Stimulated activated CD8-positive, alpha-beta memory T cell treated with anti-CD3 and anti-CD28 coated beads, Interleukin-12 subunit alpha, Interleukin-12 subunit beta, amount 100 ng/mL, for 24 hours (primary cell): ENCODE results near the gene DNAAF5.
"Not testable (repeated sequence)": the region's sequence is repeated elsewhere in the genome, so short reads cannot be mapped to it uniquely, and the experiment has no call there.

Source experiments
- DNase-seq: peaks from one replicate; pipeline ENCODE4 v3.0.0-alpha.2; 2020; ENCODE audit errors: extremely low read depth

Gene DNAAF5

DNA sequence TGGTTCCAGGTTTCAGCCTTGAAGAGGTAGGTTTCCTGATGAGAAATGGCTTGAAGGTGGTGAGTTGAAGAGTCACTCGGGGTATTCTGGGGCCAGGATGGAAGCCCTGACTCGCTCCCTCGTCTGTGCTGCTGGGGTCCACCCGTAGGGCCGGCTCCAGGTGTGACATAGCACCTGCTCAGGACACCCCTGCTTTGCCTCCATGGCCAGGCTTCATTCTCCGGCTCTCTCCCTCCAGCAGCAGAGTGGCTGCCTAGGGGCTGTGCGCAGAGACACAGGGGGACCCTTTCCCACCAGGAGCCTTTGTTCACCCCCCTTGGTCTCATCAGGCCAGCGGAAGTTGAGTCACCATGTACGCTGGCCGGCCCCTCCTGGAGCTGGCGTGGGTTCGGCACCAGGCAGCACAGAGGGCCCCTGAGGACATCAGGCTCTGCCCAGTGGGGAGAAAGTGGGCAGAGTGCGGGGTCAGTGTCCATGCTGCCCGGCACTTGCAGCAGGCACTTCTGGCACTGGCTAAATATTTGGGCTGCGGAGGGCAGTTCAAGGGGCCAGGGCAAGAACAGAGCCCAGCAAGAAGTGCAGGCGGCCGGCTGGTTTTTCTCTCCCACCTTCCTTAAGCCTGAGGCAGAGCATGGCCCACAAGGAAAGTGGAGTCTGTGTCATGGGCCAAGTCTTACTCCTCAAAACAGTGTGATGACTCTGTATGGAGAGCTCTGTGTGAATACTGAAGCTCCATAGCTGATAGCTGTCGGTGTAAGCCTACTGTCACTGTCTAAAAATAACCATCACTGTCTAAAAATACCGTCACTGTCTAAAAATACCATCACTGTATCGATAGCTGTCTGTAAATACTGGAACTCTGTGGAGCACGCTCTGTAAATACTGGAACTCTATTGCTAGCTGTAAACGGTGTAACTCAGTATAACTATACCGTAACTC lies 4.3 kb downstream of the DNAAF5 start:
- no peak for DNase-seq

DNA sequence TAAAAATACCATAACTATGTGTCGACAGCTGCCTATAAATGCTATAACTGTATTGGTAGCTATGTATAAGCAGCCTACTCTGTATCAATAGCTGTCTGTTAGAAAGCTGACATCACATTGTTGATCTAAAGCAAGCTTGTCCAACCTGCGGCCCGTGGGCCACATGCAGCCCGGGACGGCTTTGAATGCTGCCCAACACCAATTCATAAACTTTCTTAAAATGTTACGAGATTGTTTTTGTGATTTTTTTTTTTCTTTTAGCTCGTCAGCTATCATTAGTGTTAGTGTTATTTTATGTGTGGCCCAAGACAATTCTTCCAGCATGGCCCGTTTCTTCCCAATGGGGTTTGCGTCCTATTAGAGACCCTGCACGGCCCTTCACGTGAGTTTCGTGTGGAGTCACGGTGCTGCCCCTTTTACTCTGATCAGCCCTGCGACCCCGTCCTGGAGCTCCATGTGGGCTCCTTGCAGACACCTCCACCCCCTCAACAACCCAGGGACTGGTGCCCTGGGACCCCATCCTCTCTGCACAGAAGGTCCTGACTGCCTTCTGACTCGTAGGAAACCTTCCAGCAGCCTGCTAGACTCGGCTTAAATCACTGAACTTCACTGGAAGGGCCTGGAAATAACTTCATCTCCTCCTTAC lies 5.1 kb downstream of the DNAAF5 start:
- no peak for DNase-seq

DNA sequence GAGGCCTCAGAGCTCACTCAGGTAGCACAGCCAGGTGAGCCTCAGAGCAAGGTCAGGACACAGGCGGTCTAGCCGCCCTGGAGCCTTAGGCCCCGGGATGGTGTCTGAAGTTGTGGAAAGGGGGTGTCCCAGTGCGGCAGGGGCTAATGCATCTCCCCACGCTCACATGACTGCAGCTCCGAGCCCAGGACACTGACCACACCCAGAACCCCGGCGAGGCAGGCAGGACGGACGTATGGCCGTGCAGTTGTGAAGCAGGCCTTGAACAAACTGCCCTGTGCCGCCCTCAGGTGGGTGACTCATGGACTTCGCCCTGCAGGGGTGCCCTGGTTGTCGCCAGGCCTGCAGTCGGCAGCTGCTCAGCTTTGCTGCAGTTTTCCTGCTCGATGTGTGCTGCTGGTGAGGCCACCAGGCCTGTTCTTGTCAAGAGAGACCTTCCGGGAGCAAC lies 5.6 kb downstream of the DNAAF5 start:
- DNase-seq, result no peak

DNA sequence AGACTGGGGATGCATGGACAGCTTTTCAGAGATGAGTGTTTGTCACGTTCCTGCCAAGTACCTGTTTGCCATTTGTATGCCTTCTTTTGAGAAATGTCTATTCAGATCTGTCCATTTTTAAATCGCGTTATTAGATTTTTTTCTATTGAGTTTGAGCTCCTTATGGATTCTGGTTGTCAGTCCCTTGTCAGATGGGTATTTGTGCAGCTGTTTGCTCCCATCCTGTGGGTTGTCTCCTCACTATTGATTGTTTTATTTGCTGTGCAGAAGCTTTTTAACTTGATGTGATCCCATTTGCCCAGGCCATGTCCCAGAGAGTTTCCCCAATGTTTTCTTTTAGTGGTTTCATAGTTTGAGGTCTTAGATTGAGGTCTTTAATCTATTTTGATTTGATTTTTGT lies 6.1 kb downstream of the DNAAF5 start:
- DNase-seq, result no peak

DNA sequence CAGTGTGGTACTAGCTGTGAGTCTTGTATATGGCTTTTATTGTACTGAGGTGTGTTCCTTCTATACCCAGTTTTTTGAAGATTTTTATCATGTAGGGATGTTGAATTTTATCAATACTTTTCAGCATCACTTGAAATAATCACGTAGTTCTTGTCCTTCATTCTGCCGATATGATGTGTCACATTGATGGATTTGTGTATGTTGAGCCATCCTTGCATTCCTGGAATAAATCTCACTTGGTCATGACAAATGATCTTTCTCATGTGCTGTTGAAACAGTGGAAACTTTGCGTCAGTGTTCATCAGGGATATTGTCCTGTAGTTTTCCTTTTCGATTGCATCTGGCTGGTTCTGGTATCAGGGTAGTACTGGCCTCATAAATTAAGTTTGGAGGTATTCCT lies 7.7 kb downstream of the DNAAF5 start:
- no peak for DNase-seq

DNA sequence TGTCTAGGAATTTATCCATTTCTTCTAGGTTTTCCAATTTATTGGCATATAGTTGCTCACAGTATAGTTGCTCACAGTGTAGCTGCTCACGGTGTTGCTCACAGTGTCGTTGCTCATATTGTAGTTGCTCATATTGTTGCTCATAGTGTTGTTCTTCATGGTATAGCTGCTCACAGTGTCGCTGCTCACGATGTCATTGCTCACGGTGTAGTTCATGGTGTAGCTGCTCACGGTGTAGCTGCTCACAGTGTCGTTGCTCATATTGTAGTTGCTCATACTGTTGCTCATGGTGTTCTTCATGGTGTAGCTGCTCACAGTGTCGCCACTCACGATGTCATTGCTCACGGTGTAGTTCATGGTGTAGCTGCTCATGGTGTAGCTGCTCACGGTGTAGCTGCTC lies 8.3 kb downstream of the DNAAF5 start:
- DNase-seq, result no peak

DNA sequence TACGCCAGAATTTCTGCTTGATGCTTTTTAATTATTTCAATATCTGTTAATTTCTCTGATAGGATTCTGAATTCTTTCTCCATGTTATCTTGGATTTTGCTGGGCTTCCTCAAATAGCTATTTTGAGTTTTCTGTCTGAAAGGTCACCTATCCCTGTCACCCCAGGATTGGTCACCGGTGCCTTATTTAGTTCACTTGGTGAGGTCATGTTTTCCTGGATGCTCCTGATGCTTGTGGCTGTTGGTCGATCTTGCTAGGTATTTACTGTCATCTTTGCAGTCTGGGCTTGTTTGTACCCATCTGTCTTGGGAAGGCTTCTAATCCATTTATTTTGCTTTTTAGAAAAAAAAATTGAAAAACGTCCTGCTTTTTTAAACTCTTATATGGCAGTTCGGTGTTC lies 11.7 kb downstream of the DNAAF5 start:
- DNase-seq, result no peak

DNA sequence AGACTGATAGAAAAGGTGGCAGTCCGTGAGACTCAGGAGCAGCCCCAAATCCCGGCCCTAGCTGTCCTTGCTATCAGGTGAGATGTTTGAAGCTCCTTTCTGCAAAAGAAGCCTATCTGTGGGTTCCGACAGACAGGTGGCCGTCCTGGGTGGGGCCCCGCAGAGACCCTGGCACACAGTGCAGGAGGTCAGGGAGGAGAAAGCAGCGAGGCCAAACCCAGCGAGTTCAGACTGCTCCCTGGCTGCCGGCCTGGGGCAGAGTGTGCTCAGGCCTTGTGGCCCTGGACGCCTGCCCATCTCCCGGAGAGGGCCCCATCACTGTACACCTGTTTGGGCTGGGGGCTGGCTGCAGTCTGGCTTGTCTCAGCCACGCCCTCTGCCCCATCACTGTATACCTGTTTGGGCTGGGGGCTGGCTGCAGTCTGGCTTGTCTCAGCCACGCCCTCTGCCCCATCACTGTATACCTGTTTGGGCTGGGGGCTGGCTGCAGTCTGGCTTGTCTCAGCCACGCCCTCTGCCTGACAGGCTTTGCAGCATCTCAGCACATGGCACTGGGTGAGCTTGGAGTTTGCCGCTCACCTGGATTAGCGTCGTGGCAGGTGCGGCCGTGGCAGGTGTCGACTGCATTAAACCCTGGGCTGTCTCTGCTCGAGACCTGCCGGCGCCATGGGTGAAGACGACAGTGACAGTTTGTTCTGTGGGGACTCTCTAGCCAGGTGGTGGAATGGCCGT lies 12.4 kb downstream of the DNAAF5 start:
- DNase-seq, result no peak

DNA sequence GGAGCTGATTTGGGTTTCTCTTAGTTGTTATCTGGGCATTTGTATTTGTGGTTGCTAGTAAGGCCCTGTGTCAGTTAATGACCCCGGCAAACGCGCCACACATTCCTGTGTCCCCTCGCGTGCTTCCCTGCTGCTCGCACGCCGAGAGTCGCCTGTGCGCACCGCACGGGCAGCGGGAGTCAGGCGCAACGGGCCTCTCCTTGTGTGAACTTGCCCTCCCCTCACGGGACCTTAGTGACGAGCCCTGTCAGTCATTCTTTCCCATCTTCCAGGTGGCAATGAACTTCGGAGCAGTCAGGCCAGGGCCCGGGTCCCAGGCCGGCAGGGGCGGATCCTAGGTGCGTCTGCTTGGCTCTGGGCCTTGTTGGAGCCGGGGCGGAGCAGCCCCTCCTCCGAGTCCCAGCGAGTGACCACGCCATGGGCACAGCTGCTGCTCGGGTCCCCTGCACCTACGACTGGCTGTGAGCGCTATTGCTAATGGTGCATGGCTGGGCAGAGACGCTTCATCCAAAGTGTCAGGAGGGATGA lies 13.0 kb downstream of the DNAAF5 start:
- DNase-seq, result no peak

DNA sequence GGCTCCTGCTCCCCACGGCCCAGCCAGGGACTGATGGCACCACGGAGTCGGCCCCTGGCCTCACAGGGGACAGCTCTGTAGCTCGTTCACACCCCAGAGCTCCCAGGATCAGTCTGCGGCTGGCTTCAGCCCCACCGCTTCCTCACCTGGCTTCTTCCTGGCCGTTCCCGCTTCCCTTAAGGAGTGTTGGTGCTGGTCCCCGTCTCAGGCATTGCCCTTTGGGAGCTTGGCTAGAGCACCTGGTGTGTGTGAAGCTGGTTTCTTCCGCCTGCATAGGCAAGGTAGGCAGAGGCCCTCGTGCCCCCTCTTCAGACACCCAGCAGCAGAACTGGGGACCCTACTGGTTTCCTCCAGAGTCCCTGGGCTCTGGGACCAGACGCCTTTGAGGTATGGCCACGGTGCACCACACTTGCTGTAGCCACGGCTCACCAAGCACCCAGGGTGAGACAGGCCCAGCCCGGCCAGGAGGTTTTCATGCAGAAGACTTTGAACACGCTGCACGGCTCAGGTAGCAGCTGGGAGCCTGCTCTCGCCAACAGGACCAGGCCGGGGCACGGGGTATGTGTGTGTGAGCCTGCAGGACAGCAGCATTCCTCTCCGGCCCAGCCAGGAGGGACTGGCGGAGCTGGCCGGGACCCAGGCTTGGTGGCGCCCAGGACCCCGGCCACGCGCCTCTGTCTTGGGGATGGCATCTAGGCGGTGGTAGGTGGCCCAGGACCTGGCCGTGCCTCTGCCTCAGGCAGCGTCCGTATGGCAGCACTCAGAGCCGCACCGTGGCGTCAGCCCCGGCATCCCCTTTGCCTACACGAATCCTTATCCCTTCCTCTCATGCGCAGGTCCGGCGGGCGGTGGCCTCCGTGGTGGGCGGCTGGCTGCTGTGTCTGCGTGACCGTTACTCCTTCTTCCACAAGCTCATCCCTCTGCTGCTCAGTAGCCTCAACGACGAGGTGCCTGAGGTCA lies 13.8 kb downstream of the DNAAF5 start:
- DNase-seq, result no peak

DNA sequence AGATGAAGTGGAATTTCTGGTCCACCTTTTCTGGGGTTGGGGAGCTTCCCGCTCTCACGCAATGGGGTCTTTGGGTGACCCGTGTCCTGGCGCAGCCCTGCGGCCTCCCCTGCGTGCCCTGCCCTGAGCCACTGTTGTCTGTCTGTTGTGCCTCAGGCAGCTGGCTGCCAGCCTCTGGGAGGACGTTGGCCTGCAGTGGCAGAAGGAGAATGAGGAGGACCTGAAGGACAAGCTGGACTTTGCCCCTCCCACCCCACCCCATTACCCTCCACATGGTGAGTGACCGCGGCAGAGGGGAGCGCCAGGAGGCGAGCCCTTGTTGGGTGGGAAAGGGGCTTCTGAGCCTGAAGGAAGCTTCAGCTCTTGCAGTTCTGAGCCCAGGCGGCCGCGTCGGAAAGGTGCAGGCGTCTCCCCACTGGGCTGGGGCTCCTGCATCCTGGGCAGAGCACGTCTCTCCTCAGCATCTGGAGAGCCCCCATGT lies 14.7 kb downstream of the DNAAF5 start:
- DNase-seq, result no peak

DNA sequence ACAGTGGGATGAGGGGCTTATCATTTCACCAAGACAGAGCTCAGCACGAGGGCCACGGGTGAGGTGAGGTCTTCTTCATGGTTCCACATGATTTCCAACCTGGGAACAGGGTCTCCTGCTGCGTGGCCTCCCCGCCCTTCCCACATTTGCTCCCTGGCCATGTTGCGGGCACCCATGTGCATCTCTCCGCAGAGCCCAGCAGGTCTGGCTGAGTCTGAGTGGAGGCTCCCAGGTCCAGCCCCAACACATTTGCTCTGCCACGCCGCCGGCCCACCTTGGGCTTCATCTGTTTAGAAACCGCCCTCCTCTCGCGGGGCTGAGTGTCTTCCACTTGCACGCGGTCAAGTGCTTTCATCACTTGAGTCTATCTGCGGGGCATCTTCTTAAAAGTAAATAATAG lies 15.4 kb downstream of the DNAAF5 start:
- no peak for DNase-seq

DNA sequence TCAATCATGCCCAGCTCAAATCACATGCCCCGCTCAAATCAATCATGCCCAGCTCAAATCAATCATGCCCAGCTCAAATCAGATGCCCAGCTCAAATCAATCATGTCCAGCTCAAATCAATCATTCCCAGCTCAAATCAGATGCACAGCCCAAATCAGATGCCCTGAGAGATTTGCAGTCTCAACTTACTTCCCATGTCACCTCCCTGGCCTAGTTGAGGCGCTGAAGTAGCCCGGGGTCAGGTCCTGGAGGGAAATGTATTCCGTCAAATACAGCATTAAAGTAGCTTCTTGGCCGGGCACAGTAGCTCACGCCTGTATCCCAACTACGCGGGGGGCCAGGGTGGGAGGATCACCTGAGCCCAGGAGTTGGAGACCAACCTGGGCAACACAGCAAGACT lies 16.3 kb downstream of the DNAAF5 start:
- DNase-seq, result no peak

DNA sequence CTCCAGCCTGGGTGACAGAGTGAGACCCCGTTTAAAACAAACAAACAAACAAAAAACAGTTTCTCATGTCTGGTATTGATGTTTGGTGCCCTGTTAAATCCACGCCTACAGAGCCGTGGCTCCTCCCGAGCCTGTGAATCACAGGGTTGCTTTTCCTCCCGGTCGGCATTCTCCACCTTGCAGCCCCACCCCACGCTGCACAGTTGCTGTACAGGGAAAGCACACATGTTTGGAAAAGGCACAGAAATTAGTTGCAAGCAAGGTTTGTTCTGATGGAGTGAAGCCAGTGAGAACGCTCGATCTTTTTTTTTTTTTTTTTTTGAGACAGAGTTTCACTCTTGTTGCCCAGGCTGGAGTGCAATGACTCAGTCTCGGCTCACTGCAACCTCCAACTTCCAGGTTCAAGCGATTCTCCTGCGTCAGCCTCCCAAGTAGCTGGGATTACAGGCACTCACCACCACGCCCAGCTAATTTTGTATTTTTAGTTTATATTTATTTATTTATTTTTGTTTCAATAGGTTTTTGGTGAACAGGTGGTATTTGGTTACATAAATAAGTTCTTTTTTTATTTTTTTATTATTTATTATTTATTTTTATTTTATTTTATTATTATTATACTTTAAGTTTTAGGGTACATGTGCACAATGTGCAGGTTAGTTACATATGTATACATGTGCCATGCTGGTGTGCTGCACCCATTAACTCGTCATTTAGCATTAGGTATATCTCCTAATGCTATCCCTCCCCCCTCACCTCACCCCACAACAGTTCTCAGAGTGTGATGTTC lies 17.0 kb downstream of the DNAAF5 start:
- DNase-seq, result not testable (repeated sequence)

DNA sequence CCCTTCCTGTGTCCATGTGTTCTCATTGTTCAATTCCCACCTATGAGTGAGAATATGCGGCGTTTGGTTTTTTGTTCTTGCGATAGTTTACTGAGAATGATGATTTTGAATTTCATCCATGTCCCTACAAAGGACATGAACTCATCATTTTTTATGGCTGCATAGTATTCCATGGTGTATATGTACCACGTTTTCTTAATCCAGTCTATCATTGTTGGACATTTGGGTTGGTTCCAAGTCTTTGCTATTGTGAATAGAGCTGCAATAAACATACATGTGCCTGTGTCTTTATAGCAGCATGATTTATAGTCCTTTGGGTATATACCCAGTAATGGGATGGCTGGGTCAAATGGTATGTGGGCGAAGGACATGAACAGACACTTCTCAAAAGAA lies 17.6 kb downstream of the DNAAF5 start:
- not testable (repeated sequence) for DNase-seq

DNA sequence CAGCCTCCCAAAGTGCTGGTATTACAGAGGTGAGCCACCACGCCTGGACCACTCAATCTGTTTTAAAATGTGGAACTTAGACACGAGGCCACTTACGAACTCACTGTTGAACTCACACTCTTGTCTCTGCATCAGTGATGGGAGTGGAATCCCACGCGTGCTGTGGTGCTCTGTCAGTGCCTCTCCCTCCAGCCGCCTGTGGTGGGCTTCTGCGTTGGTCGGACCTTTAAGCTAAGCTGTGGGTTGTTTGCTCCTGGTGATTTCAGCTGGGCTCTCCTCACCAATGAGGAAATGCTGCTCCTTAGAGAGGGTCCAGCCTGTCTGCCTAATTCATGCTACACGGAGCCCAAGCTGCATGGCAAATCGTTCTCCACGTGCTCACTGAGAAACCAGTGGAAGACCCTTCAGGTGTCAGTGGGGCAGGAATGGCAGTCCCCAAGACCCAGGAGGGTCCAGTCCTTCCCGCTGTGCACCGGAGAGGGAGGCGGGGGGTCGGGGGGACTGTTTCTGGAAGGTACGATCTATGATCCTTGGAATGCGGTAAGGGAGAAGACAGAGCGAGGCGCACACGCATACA lies 18.4 kb downstream of the DNAAF5 start:
- DNase-seq, result no peak

DNA sequence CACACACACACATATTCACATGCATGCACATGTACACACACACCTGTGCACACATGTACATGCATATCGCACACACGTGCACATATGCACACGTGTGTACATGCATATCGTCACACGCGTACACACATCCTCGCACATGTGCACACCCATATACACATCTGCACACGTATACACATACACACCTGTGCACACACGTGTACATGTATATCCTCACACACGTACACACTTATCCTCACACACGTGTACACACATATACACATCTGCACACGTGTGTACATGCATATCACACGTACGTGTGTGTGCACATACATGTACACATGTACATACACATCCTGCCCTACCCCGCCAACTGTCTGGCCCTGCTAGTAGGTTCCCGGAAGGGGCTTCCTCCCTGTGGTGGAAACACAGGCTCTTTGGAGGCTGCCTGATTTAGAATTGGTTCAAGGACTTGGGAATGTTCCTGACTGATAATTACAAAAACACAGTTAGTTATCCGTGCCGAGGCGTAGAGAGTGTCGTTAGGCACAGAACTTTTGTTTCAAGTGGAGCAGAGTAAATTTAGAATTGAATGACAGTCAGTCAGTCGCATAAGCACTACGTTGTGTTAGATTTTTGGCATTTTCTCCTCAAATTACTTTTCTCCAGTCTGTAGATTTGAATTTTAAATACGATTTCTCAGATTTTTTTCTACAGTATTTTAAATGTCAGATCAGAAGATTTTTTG lies 19.1 kb downstream of the DNAAF5 start:
- DNase-seq, result no peak

DNA sequence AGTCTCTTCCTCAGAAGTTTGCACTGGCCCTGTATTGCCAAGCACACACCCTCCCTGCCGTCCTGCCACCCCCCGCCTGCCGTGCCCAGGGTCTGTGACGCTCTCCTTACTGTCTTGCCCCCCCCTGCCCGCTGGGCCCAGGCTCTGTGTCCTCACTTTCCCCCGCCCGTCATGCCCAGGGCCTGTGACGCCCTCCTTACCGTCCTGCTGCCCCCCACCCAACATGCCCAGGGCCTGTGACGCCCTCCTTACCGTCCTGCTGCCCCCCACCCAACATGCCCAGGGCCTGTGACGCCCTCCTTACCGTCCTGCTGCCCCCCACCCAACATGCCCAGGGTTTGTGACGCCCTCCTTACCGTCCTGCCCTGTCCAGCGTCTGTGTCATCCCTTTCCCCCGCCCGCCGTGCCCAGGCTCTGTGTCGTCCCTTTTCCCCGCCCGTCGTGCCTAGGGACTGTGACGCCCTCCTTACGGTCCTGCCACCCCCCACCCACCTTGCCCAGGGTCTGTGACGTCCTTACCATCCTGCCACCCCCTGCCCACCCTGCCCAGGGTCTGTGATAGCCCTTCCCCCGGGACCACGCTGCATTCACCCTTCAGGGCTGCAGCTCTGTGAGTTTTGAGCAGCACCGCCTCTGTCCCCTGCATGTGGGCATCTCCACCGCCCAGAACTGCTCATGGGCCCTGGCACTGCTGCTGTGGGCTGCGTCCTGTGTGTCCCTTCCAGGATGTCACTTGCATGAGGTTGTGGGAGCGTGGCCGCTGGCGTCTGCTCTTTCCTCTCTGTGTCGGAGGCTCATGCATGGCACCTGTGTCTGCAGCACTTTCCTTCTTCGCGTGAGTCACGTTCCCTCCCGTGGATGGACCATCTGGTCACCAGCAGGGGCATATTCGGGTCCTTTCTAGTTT lies 19.9 kb downstream of the DNAAF5 start:
- DNase-seq, result no peak
